H1 (cell line): ENCODE measurements around the gene RPL37A. TPM values are rescaled to one million over a fixed set of nuclear protein-coding genes. Genes with fewer than 3 reads are reported as not detected.
A peak's percentile ranks its signal among the peaks of the same experiment; 100 is the strongest.

Source experiments
- CTCF ChIA-PET: fragments of 300-600 bp; sonication (Branson Sonifier 250); formaldehyde crosslinking; loops from one replicate; lab custom pipeline; 2021; ENCODE audit not compliant: partially characterized antibody; lab: Charles Lee
- POLR2A ChIA-PET: fragments of 300-600 bp; sonication (Branson Sonifier 250); formaldehyde crosslinking; loops from one replicate; lab custom pipeline; 2021; ENCODE audit warnings: inconsistent platforms; ENCODE audit not compliant: partially characterized antibody; lab: Charles Lee
- DNase-seq, 2 experiments: peaks; one replicate each; pipeline versions ENCODE4 v3.0.0 to v3.0.0-alpha.2; 2010 to 2022; ENCODE audit warnings: low spot score in 2 of 2, low read depth in 1 of 2, mixed read lengths in 1 of 2
- FAIRE-seq: peaks from 2 replicates; lab custom pipeline; 2011; peaks lifted over from hg19 to GRCh38; lab: Jason Lieb, UNC
- H2AFZ ChIP-seq: 2 replicates; pipeline ENCODE4 v1.8.1; 2012; ENCODE audit warnings: low read length, inconsistent platforms
- H2AK5ac ChIP-seq: 2 replicates; pipeline ENCODE4 v1.6.1; 2013; ENCODE audit warnings: low read depth, low read length
- H2BK120ac ChIP-seq: replicated peaks from 2 replicates; pipeline ENCODE3; 2013; ENCODE audit warnings: low read depth, low read length, inconsistent platforms
- H2BK12ac ChIP-seq: 2 replicates; pipeline ENCODE4 v1.6.1; 2013; ENCODE audit warnings: low read depth, low read length
- H2BK15ac ChIP-seq: 2 replicates; pipeline ENCODE4 v1.6.1; 2013; ENCODE audit warnings: low read length
- H2BK20ac ChIP-seq: 2 replicates; pipeline ENCODE4 v1.6.1; 2013; ENCODE audit warnings: low read length
- H2BK5ac ChIP-seq: 2 replicates; pipeline ENCODE4 v1.6.1; 2013; ENCODE audit warnings: low read depth, low read length
- H3K14ac ChIP-seq: 2 replicates; pipeline ENCODE4 v1.6.1; 2013; ENCODE audit warnings: inconsistent platforms; ENCODE audit not compliant: insufficient read length
- H3K18ac ChIP-seq: 2 replicates; pipeline ENCODE4 v1.6.1; 2013; ENCODE audit warnings: low read length; ENCODE audit errors: extremely low read depth
- H3K23ac ChIP-seq: 2 replicates; pipeline ENCODE4 v1.6.1; 2013; ENCODE audit warnings: inconsistent platforms; ENCODE audit not compliant: insufficient read length
- H3K23me2 ChIP-seq: 2 replicates; pipeline ENCODE4 v1.6.1; 2013; ENCODE audit warnings: low read depth, low read length
- H3K27ac ChIP-seq: 2 replicates; pipeline ENCODE4 v1.6.1; 2011; ENCODE audit warnings: low read depth, low read length, inconsistent platforms
- H3K27me3 ChIP-seq, 4 experiments: replicated peaks in 1 of 4; 1 replicate in 1 of 4; 2 replicates in 3 of 4; pipeline versions ENCODE4 v1.6.1 to v1.8.1; 2011 to 2013; ENCODE audit warnings: low read length in 3 of 4, mild to moderate bottlenecking in 3 of 4, inconsistent platforms in 2 of 4, mixed read lengths in 2 of 4, moderate library complexity in 1 of 4; ENCODE audit not compliant: control insufficient read depth in 3 of 4, insufficient read depth in 3 of 4; ENCODE audit errors: extremely low read depth in 1 of 4
- H3K36me3 ChIP-seq, 4 experiments: 2 replicates each; pipeline versions ENCODE4 v1.6.1 to v1.8.1; 2011 to 2013; ENCODE audit warnings: mild to moderate bottlenecking in 4 of 4, low read length in 3 of 4, moderate library complexity in 2 of 4, control low read depth in 1 of 4, inconsistent platforms in 1 of 4; ENCODE audit not compliant: insufficient read depth in 4 of 4, control insufficient read depth in 2 of 4
- H3K4ac ChIP-seq: replicated peaks from 2 replicates; pipeline ENCODE3; 2013; ENCODE audit warnings: low read length, low read depth, mixed read lengths, inconsistent platforms; ENCODE audit not compliant: insufficient read length
- H3K4me1 ChIP-seq, 4 experiments: replicated peaks in 1 of 4; 1 replicate in 1 of 4; 2 replicates in 3 of 4; pipeline versions ENCODE4 v1.6.1 to v1.8.1; 2011 to 2013; ENCODE audit warnings: low read length in 3 of 4, inconsistent platforms in 2 of 4, mixed read lengths in 1 of 4; ENCODE audit not compliant: insufficient read depth in 4 of 4, control insufficient read depth in 3 of 4
- H3K4me2 ChIP-seq, 2 experiments: 2 replicates each; pipeline versions ENCODE4 v1.6.1 to v1.8.1; 2011 to 2013; ENCODE audit warnings: low read depth in 2 of 2, low read length in 2 of 2, control low read depth in 1 of 2, inconsistent platforms in 1 of 2, mild to moderate bottlenecking in 1 of 2; ENCODE audit not compliant: insufficient read depth in 1 of 2
- H3K4me3 ChIP-seq, 4 experiments: fragments of 200-600, 300-600 bp in 1 of 4; sonication (generic), shearing (Covaris generic), sonication (Bioruptor Twin) in 1 of 4; 2 replicates each; pipeline versions ENCODE4 v1.5.1 to v1.8.1; 2011 to 2016; ENCODE audit warnings: low read length in 4 of 4, low read depth in 3 of 4, control low read depth in 2 of 4, inconsistent platforms in 2 of 4, mild to moderate bottlenecking in 2 of 4, mixed read lengths in 1 of 4, moderate library complexity in 1 of 4; ENCODE audit not compliant: insufficient read depth in 2 of 4; ENCODE audit errors: extremely low read depth in 1 of 4
- H3K56ac ChIP-seq: replicated peaks from 2 replicates; pipeline ENCODE3; 2013; ENCODE audit warnings: low read depth, mild to moderate bottlenecking, mixed read lengths, low read length, inconsistent platforms; ENCODE audit not compliant: insufficient read length
- H3K79me1 ChIP-seq: 2 replicates; pipeline ENCODE4 v1.6.1; 2013; ENCODE audit warnings: low read depth, low read length, control low read depth
- H3K79me2 ChIP-seq, 2 experiments: 2 replicates each; pipeline versions ENCODE4 v1.6.1 to v1.8.1; 2012 to 2013; ENCODE audit warnings: low read length in 2 of 2, mild to moderate bottlenecking in 2 of 2, inconsistent platforms in 1 of 2; ENCODE audit not compliant: insufficient read depth in 2 of 2, control insufficient read depth in 1 of 2
- H3K9ac ChIP-seq, 4 experiments: replicated peaks in 1 of 4; 1 replicate in 1 of 4; 2 replicates in 3 of 4; pipeline versions ENCODE4 v1.6.1 to v1.8.1; 2011 to 2013; ENCODE audit warnings: low read depth in 3 of 4, low read length in 3 of 4, control low read depth in 2 of 4, mild to moderate bottlenecking in 2 of 4, moderate library complexity in 2 of 4, inconsistent platforms in 1 of 4; ENCODE audit errors: extremely low read depth in 1 of 4
- H3K9me3 ChIP-seq, 2 experiments: 2 replicates each; pipeline versions ENCODE4 v1.6.1 to v1.8.1; 2012 to 2013; ENCODE audit warnings: mild to moderate bottlenecking in 2 of 2, moderate library complexity in 2 of 2, control low read depth in 1 of 2, inconsistent platforms in 1 of 2, low read depth in 1 of 2, low read length in 1 of 2, mixed read lengths in 1 of 2; ENCODE audit not compliant: insufficient read depth in 2 of 2
- H4K20me1 ChIP-seq, 2 experiments: replicated peaks in 1 of 2; 2 replicates each; pipeline versions ENCODE3 to v1.8.1; 2011 to 2013; ENCODE audit warnings: inconsistent platforms in 2 of 2, low read length in 2 of 2, mild to moderate bottlenecking in 1 of 2; ENCODE audit not compliant: insufficient read depth in 2 of 2, control insufficient read depth in 1 of 2
- H4K5ac ChIP-seq: 2 replicates; pipeline ENCODE4 v1.6.1; 2013; ENCODE audit warnings: low read length, low read depth, mixed read lengths, inconsistent platforms; ENCODE audit not compliant: insufficient read length
- H4K8ac ChIP-seq: 2 replicates; pipeline ENCODE4 v1.8.0; 2013; ENCODE audit warnings: mild to moderate bottlenecking, moderate library complexity, low read length, inconsistent platforms; ENCODE audit not compliant: insufficient read depth; ENCODE audit errors: extremely low read depth
- H4K91ac ChIP-seq: replicated peaks from 2 replicates; pipeline ENCODE3; 2013; ENCODE audit warnings: low read length, mixed read lengths, inconsistent platforms; ENCODE audit not compliant: insufficient read length
- POLR2AphosphoS5 ChIP-seq: IDR thresholded peaks from 2 replicates; pipeline ENCODE4 v1.6.1; 2011; ENCODE audit warnings: low read depth, low read length
- WGBS, 2 experiments: shearing (Covaris generic) in 1 of 2; methylation state at CpG; one replicate each; pipeline versions ENCODE4 v1.1.6 to v1.1.7; 2013 to 2015; ENCODE audit warnings: low lambda C conversion rate in 2 of 2, mixed read lengths in 2 of 2, inconsistent platforms in 1 of 2, low coverage in 1 of 2, missing lambda C conversion rate in 1 of 2; ENCODE audit not compliant: insufficient replicate concordance in 2 of 2, insufficient coverage in 1 of 2, insufficient read length in 1 of 2; ENCODE audit errors: extremely low coverage in 1 of 2, missing lambda C conversion rate in 1 of 2; 5-methylcytosine and 5-hydroxymethylcytosine counted together
- polyA plus RNA-seq, 7 experiments: library from polyadenylated mRNA; depleted of rRNA in 3 of 7; stranded (reverse) in 5 of 7; unstranded in 2 of 7; fragments of >200 nt in 5 of 7; fragments of 200-250 nt in 2 of 7; gene quantifications; 1 replicate in 5 of 7; 2 replicates in 1 of 7; 4 replicates in 1 of 7; pipeline versions ENCODE4 v1.2.1 to v1.2.3, GENCODE V29; 2011 to 2013; ENCODE audit warnings: missing spikeins in 2 of 7, mixed read lengths in 2 of 7
- total RNA-seq: library from RNA; stranded (reverse); fragmentation: NEBNext Ultra II Directional; extraction: Animal tissue kit (Norgen Biotek cat#: 25700); gene quantifications from 2 replicates; pipeline ENCODE4 v1.2.1, GENCODE V29; 2021

RPL37A gene
- total and polyA plus RNA-seq, 2 of the 8 experiments (the other 6 are each of a cell fraction or from before 2014, with no cell fraction given): 1,737 to 3,180 TPM

GRCh38 chr2:216508229-216508628 is 9.6 kb downstream of the RPL37A start:
- no peak overlapping the region for H3K14ac ChIP-seq
- no peak overlapping the region for H2AFZ ChIP-seq
- no peak overlapping the region for H4K91ac ChIP-seq
- H2BK120ac ChIP-seq: no peak overlapping the region
- no peak overlapping the region for H4K5ac ChIP-seq
- H3K4me3 ChIP-seq: no peak overlapping the region
- WGBS, 2 experiments: 88% methylated on average over 1 of the region's 1 CpG; no CpG with 5 or more reads in 1 of the 2 experiments
- no peak overlapping the region for H2BK20ac ChIP-seq
- no peak overlapping the region for H4K8ac ChIP-seq
- peaks cover 0 to 2% (median 0%) of the 10 kb centered on the region in 4 experiments; a peak in 1 of 7 replicates for H3K4me1 ChIP-seq
- POLR2A ChIA-PET: interaction anchor here (1.0 to 5.9 kb wide), 6 partner anchors 10 to 267 kb away, joined by 3 to 63 read pairs (median 4); partner anchors contain the start of gene RPL37A
- no peak overlapping the region for H3K4ac ChIP-seq
- H3K23ac ChIP-seq: no peak overlapping the region
- no peak overlapping the region for H2AK5ac ChIP-seq
- no peaks in the 10 kb centered on the region for H3K79me2 ChIP-seq
- peaks cover 4 to 10% of the 10 kb centered on the region in 2 experiments for H4K20me1 ChIP-seq
- no peak overlapping the region for H3K18ac ChIP-seq
- no peaks in the 10 kb centered on the region for H3K9me3 ChIP-seq
- no peak overlapping the region for H3K27ac ChIP-seq
- H3K23me2 ChIP-seq: no peaks in the 10 kb centered on the region
- H2BK15ac ChIP-seq: no peak overlapping the region
- no peak overlapping the region for H3K56ac ChIP-seq
- H3K4me2 ChIP-seq: no peak overlapping the region
- no peaks in the 10 kb centered on the region for H3K27me3 ChIP-seq
- no peak overlapping the region for H2BK5ac ChIP-seq
- CTCF ChIA-PET: interaction anchor here (0.9 to 4.2 kb wide), 5 partner anchors 8 to 157 kb away, joined by 3 to 32 read pairs (median 4); partner anchors contain the start of gene RPL37A
- DNase-seq (no peak), FAIRE-seq (no peak)
- no peaks in the 10 kb centered on the region for H3K79me1 ChIP-seq
- peaks cover 2 to 54% (median 20%) of the 10 kb centered on the region in 4 experiments; a peak in 7 of 8 replicates for H3K36me3 ChIP-seq
- H2BK12ac ChIP-seq: no peak overlapping the region
- H3K9ac ChIP-seq: no peak overlapping the region
- TF ChIP-seq POLR2AphosphoS5: peak; percentile 65; the same call in 1 of the 2 replicates
